Measurements from ENCODE around the gene MRGPRG. TPM values are rescaled to one million over a fixed set of nuclear protein-coding genes. Genes with fewer than 3 reads are reported as not detected.

Gene MRGPRG
- total and polyA plus RNA-seq, 2 experiments from 2014 or later, result not detected

- no peak for DNase-seq (ENCODE audit: low spot score)
- H3K79me2 ChIP-seq, result no peaks in the 10 kb centered on the region
- no peak for TF ChIP-seq CTCF (IDR thresholded peaks at IDR 0.05; ENCODE audit: poor library complexity)
- no peak for TF ChIP-seq EZH2phosphoT487 (IDR thresholded peaks at IDR 0.05; ENCODE audit: low read depth, severe bottlenecking, unreplicated experiment)
- TF ChIP-seq EZH2 (IDR thresholded peaks at IDR 0.05; ENCODE audit: borderline replicate concordance), result no peak
These were observed 9.2 kb upstream of the MRGPRG start for GRCh38 chr11:3227568-3228444.

GRCh38 chr11:3226846-3227567 lies 8.4 kb upstream of the MRGPRG start:
- Histone ChIP-seq H3K4me3 (no peak overlapping the region), H3K4me1 (ENCODE audit: insufficient read depth) (no peaks in the 10 kb centered on the region), H3K27ac (no peak overlapping the region), H3K9me2 (replicated peaks; ENCODE audit: insufficient read depth) (no peaks in the 10 kb centered on the region), H3K4me2 (no peak overlapping the region), H3K79me2 (no peaks in the 10 kb centered on the region), H3K27me3 (no peaks in the 10 kb centered on the region), H3K9me3 (ENCODE audit: low read depth) (no peaks in the 10 kb centered on the region), H2AFZ (no peak overlapping the region), H3K36me3 (replicated peaks; ENCODE audit: insufficient read depth, low read depth) (no peaks in the 10 kb centered on the region), H4K20me1 (ENCODE audit: insufficient read depth, poor library complexity, severe bottlenecking) (no peaks in the 10 kb centered on the region)
- no peak for TF ChIP-seq CTCF (IDR thresholded peaks at IDR 0.05; ENCODE audit: poor library complexity)
- no peak for TF ChIP-seq EZH2 (IDR thresholded peaks at IDR 0.05; ENCODE audit: borderline replicate concordance)
- no peak for TF ChIP-seq EZH2phosphoT487 (IDR thresholded peaks at IDR 0.05; ENCODE audit: low read depth, severe bottlenecking, unreplicated experiment)
- 96% methylated on average over 18 of the region's 18 CpGs for WGBS (ENCODE audit: low lambda C conversion rate, missing lambda C conversion rate)
- no peak for DNase-seq (ENCODE audit: low spot score)

More at GRCh38 chr11:3227568-3228444, 9.2 kb upstream of the MRGPRG start:
- no peaks in the 10 kb centered on the region for H3K9me3 ChIP-seq (ENCODE audit: low read depth)
- H3K4me3 ChIP-seq, result no peak overlapping the region
- WGBS (ENCODE audit: low lambda C conversion rate, missing lambda C conversion rate), result 90% methylated on average over 46 of the region's 46 CpGs
- no peak overlapping the region for H3K4me2 ChIP-seq
- no peak overlapping the region for H2AFZ ChIP-seq
- no peaks in the 10 kb centered on the region for H3K27me3 ChIP-seq
- H4K20me1 ChIP-seq (ENCODE audit: insufficient read depth, poor library complexity, severe bottlenecking), result no peaks in the 10 kb centered on the region
- no peaks in the 10 kb centered on the region for H3K9me2 ChIP-seq (replicated peaks; ENCODE audit: insufficient read depth)
- H3K27ac ChIP-seq, result no peak overlapping the region
- no peaks in the 10 kb centered on the region for H3K4me1 ChIP-seq (ENCODE audit: insufficient read depth)
- no peaks in the 10 kb centered on the region for H3K36me3 ChIP-seq (replicated peaks; ENCODE audit: insufficient read depth, low read depth)

- H3K9me2 ChIP-seq (replicated peaks; ENCODE audit: insufficient read depth), result no peaks in the 10 kb centered on the region
- H3K27ac ChIP-seq, result no peak overlapping the region
- H3K9me3 ChIP-seq (ENCODE audit: low read depth), result no peaks in the 10 kb centered on the region
- H3K27me3 ChIP-seq, result no peaks in the 10 kb centered on the region
- H3K36me3 ChIP-seq (replicated peaks; ENCODE audit: insufficient read depth, low read depth), result no peaks in the 10 kb centered on the region
- TF ChIP-seq CTCF (IDR thresholded peaks at IDR 0.05; ENCODE audit: poor library complexity) (no peak), EZH2phosphoT487 (IDR thresholded peaks at IDR 0.05; ENCODE audit: low read depth, severe bottlenecking, unreplicated experiment) (no peak), EZH2 (IDR thresholded peaks at IDR 0.05; ENCODE audit: borderline replicate concordance) (no peak)
- no peaks in the 10 kb centered on the region for H3K79me2 ChIP-seq
- no peaks in the 10 kb centered on the region for H3K4me1 ChIP-seq (ENCODE audit: insufficient read depth)
- no peak overlapping the region for H2AFZ ChIP-seq
- H3K4me3 ChIP-seq, result no peak overlapping the region
- 86% methylated on average over 18 of the region's 21 CpGs for WGBS (ENCODE audit: low lambda C conversion rate, missing lambda C conversion rate)
- DNase-seq (ENCODE audit: low spot score), result no peak
- no peaks in the 10 kb centered on the region for H4K20me1 ChIP-seq (ENCODE audit: insufficient read depth, poor library complexity, severe bottlenecking)
- H3K4me2 ChIP-seq, result no peak overlapping the region
These were observed 7.5 kb upstream of the MRGPRG start for GRCh38 chr11:3225826-3226750.

Data from hepatocyte (in vitro differentiated cells).